A549 treated with CpdA at 1 μM for 4 hours (cell line): ENCODE measurements around the gene HSPA13. TPM values are rescaled to one million over a fixed set of nuclear protein-coding genes. Genes with fewer than 3 reads are reported as not detected.

Source experiments
- total RNA-seq: library from RNA; stranded (reverse); fragments of 200-300 nt; extraction: Qiagen RNA extraction; gene quantifications from 5 replicates; pipeline ENCODE4 v1.2.3, GENCODE V29; 2022; ENCODE audit warnings: low read depth

The HSPA13 gene
- total RNA-seq = 15.0 to 22.1 TPM (median 17.1 TPM) in 5 replicates

GRCh38 chr21:14382835-14383595, at the start of gene HSPA13:
Gene HSPA13, minus strand, starts transcription at chr21:14383146. Its CDS starts 27 bp downstream, at chr21:14383119.

Other genes with a start within 250 kb of the HSPA13 start
- not detected in 5 replicates for gene LIPI, start 172.2 kb downstream of the HSPA13 start, total RNA-seq
- gene RBM11, start 167.0 kb downstream of the HSPA13 start, total RNA-seq = not detected in 5 replicates
- not detected in 5 replicates for gene SAMSN1, start 163.2 kb upstream of the HSPA13 start, total RNA-seq